Measurements from ENCODE around the gene ZNF783.

Gene ZNF783

GRCh38 chr7:149334219-149334618 is 72.2 kb downstream of the ZNF783 start:
- H3K4me3 ChIP-seq (ENCODE audit: low read depth, low read length) = no peak overlapping the region
- TF ChIP-seq CTCF (IDR thresholded peaks at IDR 0.05; ENCODE audit: low read depth, low read length, missing control alignments) = no peak
- DNase-seq (ENCODE audit: low read depth) = no peak
- in situ Hi-C loops (cut with HindIII; ENCODE audit: low sequenced_read_pairs) = no loop called here
